LNCAP (cell line): ENCODE measurements around the gene GPM6B.

Experiments
- TF ChIP-seq, protein P1 (sequence below): fragments of 450-650 bp; IDR thresholded peaks from 2 replicates; pipeline ENCODE4 v1.5.1; 2017; ENCODE audit warnings: mild to moderate bottlenecking

GPM6B gene, protein sequence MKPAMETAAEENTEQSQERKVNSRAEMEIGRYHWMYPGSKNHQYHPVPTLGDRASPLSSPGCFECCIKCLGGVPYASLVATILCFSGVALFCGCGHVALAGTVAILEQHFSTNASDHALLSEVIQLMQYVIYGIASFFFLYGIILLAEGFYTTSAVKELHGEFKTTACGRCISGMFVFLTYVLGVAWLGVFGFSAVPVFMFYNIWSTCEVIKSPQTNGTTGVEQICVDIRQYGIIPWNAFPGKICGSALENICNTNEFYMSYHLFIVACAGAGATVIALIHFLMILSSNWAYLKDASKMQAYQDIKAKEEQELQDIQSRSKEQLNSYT

DNA sequence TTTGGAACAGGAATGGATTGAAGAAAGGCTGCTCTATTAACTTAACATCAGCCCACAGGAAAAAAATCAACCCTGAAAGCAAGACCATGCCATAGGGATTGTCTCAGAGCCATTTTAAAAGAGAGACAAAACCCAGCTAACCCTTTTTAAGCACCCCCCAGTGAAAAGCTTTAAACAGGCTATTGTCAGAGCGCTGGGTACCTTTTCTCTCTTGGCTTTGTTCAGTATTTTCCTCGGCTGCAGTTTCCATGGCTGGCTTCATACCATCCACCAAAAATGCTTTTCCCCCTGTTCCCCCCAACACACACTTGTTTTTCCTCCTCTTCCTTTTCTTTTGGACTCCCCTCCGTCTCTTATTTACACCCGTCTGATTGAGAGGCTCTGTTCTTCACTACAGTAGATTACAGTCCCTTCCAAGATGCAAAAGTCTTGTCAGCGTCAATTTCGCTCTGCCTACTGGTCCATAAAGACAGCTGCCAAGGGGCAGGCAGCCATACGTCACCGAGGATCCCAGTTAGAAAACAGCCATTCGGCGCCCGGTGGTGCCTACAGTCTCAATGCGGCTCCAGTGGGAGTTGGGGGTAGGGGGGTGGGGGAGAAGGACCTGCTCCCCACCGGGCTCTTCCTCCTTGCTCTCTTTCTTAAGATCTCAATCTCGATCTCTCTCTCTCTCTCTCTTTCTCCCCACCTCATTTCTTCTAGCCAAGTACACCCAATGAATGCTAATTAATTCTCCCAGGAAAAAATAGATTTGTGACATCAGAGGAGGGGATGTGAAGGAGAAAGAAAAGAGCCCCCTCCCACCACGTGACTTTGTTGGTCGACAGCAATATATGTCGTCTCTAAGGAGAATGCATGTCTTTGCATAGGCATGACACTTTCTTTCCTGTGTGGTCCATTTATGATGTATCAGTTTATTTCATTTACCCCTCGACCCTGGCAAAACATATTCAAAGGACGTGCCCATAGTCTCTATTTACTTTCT, at the start of gene GPM6B:
Gene GPM6B (minus strand): TSS at position 451 of the 985 bp plus-strand sequence. CDS start 189 bp downstream, at position 262.
- TF ChIP-seq, protein P1, sequence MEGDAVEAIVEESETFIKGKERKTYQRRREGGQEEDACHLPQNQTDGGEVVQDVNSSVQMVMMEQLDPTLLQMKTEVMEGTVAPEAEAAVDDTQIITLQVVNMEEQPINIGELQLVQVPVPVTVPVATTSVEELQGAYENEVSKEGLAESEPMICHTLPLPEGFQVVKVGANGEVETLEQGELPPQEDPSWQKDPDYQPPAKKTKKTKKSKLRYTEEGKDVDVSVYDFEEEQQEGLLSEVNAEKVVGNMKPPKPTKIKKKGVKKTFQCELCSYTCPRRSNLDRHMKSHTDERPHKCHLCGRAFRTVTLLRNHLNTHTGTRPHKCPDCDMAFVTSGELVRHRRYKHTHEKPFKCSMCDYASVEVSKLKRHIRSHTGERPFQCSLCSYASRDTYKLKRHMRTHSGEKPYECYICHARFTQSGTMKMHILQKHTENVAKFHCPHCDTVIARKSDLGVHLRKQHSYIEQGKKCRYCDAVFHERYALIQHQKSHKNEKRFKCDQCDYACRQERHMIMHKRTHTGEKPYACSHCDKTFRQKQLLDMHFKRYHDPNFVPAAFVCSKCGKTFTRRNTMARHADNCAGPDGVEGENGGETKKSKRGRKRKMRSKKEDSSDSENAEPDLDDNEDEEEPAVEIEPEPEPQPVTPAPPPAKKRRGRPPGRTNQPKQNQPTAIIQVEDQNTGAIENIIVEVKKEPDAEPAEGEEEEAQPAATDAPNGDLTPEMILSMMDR, result no peak

DNA sequence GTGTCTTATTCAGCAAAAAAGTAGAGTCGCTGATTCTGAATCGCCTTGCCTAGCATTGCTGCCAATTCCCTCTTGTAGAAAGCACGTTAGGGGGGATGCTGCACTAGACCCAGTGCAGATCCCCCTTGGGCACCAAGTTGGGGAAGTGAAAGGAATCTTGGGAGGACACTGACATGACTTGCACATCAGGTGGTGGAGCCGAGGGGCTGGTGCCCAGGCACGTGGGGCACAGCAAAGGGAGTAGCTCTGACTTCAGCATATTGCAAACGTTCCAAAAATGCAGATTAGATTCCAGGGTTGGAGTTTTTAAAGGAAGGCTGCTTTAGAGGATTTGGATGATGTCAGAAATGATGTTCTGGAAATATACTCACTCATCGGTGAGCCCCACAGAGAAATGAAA, 47.4 kb upstream of the GPM6B start:
- TF ChIP-seq, protein P1, result no peak

DNA sequence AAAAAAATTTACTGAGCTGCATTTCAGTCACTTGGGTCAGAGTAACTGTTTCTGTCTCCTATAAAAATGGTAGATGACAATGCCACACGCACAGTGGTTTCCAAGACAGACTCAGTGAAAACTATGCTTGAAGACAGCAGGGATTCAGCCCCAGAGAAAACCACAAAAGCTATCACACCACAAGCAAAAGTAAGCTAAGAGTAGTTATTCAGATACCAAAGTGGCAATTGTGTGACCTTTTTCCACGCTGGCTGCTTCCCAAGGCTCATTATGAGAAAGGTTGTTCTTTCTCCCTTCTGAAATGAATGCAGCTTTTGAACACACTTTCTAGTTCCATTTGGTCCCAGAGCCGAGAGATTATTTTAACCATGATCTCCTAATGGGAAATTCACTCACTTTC, 46.4 kb upstream of the GPM6B start:
- TF ChIP-seq, protein P1, result no peak

DNA sequence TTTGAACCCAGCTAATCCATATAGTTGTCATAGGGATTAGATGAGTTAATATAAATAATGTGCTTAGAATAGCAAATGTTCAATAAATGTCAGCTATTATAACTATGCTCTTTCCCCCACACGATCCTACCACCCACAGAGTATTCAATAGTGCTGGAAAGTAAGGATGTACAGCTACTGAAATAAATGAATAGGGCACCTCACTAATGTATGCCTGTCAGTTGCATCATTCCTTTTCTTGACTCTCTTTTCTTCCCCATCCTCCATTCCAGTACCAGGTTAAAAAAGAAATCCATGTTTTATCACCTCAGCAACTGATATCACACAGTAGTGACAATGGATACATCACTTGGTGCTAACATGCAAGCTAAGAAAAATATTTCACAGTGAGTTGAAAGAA, 42.8 kb upstream of the GPM6B start:
- TF ChIP-seq, protein P1, result no peak

DNA sequence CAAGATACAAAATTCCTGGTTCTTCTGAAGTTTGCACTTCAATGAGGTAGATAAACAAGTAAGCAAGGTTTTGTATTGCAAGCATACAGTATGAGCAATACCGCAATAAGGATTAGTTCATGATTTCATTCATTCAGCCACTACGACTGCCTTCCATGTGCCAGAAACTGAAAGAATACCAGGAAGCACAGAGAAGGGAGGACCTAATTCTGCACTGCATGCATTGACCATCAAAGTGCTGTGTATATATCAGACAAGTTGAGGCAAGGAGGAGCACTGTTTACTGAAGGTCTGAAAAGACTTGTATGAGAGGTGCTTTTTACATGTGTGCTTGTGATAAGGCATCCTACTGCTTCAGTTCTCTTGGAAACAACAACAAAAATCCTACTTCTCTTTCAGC, 40.9 kb upstream of the GPM6B start:
- TF ChIP-seq, protein P1, result no peak

DNA sequence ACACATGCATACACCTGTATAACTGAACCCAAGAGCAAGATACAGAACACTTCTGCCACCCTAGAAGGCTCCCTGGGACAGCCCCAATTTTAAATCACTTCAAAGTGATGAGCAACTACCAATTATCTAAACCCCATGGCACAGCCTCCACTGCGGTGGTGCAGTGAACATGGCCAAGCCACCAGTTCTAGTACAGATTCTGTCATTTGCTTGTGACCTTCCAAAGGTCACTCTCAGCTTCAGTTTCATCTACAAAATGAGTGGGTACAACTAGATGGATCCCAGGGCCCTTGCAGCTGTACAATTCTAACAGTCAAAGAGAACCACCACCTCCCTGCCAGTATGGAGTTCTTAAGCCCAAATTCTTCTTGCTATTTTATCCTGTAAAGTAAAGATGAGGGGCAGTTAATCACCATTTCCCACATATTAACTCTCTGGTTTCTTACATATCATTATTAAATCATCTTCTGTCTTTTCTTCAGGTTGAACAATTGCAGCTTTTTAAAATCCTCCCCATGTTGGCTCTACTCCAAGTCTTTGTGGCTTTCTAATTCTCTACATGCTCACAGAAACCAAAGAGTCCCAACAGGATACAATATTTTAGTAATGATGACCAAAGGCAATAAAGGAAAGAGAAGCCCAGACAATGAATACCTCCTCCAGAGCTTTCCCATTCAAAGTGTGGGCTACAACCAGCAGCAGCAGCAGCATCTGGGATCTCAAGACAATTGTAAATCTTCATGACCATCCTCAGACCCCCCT, 39.0 kb upstream of the GPM6B start:
- TF ChIP-seq, protein P1, result no peak

DNA sequence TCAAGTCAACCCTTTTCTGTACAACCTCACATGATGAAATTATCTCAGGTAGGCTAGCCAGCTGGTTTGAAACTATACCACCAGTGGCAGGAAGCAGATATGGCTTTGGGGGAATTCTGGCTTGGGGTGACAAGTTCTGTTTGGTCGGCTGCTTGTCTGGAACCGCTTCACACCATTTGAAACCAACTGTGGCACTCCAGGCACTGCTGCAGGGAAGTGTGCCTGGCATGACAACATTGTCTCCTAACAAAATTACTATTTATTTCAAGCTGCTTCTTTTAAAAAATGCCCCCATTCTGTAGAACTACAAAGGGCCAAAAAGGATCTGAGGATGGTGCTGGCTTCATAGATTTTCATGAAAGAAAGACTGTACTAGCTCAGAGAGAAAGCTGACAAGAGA, 37.1 kb upstream of the GPM6B start:
- TF ChIP-seq, protein P1, result no peak
